SU-DHL-6 (cell line): ENCODE measurements around the gene SLC16A12.

Source experiments
- H2AFZ ChIP-seq: fragments of 200-600 bp; sonication (generic); 2 replicates; pipeline ENCODE4 v1.6.1; 2014; ENCODE audit warnings: low read depth, mild to moderate bottlenecking, moderate library complexity, mixed read lengths, antibody characterized with exemption, low read length; ENCODE audit not compliant: severe bottlenecking
- H3F3A ChIP-seq: fragments of 200-600 bp; shearing (Covaris generic); 2 replicates; pipeline ENCODE4 v1.6.0; 2016; ENCODE audit warnings: antibody characterized with exemption, mild to moderate bottlenecking; ENCODE audit not compliant: insufficient read depth
- H3K27ac ChIP-seq: fragments of 200-600 bp; sonication (generic); 2 replicates; pipeline ENCODE4 v1.5.1; 2016; ENCODE audit warnings: low read depth, mild to moderate bottlenecking, low read length, moderate library complexity, mixed read lengths
- H3K27me3 ChIP-seq: fragments of 200-600 bp; sonication (generic), shearing (Covaris generic); 2 replicates; pipeline ENCODE4 v1.6.0; 2014; ENCODE audit warnings: mild to moderate bottlenecking, low read length
- H3K36me3 ChIP-seq: fragments of 200-600 bp; sonication (generic); 2 replicates; pipeline ENCODE4 v1.6.1; 2014; ENCODE audit warnings: mild to moderate bottlenecking, low read length, mixed read lengths
- H3K4me2 ChIP-seq: fragments of 300-600, 200-600 bp; shearing (Covaris generic), sonication (generic); 2 replicates; pipeline ENCODE4 v1.6.0; 2014; ENCODE audit warnings: low read length, low read depth, mild to moderate bottlenecking; ENCODE audit not compliant: poor library complexity, severe bottlenecking
- H3K4me3 ChIP-seq: fragments of 200-600 bp; sonication (generic); 2 replicates; pipeline ENCODE4 v1.5.1; 2014; ENCODE audit warnings: antibody characterized with exemption, low read length, mild to moderate bottlenecking, mixed read lengths; ENCODE audit not compliant: insufficient read depth, poor library complexity, severe bottlenecking
- H3K79me2 ChIP-seq: fragments of 200-600 bp; sonication (generic); 2 replicates; pipeline ENCODE4 v1.6.1; 2014; ENCODE audit warnings: mild to moderate bottlenecking, low read length, moderate library complexity; ENCODE audit not compliant: insufficient read depth
- H3K9ac ChIP-seq: fragments of 200-600 bp; sonication (generic); 2 replicates; pipeline ENCODE4 v1.7.0; 2014; ENCODE audit warnings: mild to moderate bottlenecking, low read length
- H3K9me2 ChIP-seq: fragments of 200-600 bp; sonication (generic); replicated peaks from 2 replicates; pipeline ENCODE4 v1.6.1; 2014; ENCODE audit warnings: low read length; ENCODE audit not compliant: insufficient read depth
- H3K9me3 ChIP-seq: fragments of 200-600 bp; sonication (generic); 2 replicates; pipeline ENCODE4 v1.6.1; 2014; ENCODE audit warnings: low read length, mixed read lengths; ENCODE audit not compliant: insufficient read depth
- H4K20me1 ChIP-seq: fragments of 200-600 bp; sonication (generic); 2 replicates; pipeline ENCODE4 v1.6.1; 2014; ENCODE audit warnings: low read depth, mild to moderate bottlenecking, antibody characterized with exemption, low read length, moderate library complexity, mixed read lengths
- EZH2phosphoT487 ChIP-seq: fragments of 200-600 bp; sonication (generic), shearing (Covaris generic); conservative IDR thresholded peaks from 2 replicates; pipeline ENCODE4 v1.6.1; 2018; ENCODE audit warnings: mild to moderate bottlenecking, antibody characterized with exemption, low read length, moderate library complexity, mixed read lengths
- TF ChIP-seq, protein P1 (sequence below): fragments of 200-600 bp; sonication (generic); IDR thresholded peaks from one replicate; pipeline ENCODE4 v1.5.1; 2017; ENCODE audit warnings: antibody characterized with exemption, mild to moderate bottlenecking, low read length, moderate library complexity; ENCODE audit not compliant: insufficient read depth, poor library complexity, severe bottlenecking

The SLC16A12 gene

DNA sequence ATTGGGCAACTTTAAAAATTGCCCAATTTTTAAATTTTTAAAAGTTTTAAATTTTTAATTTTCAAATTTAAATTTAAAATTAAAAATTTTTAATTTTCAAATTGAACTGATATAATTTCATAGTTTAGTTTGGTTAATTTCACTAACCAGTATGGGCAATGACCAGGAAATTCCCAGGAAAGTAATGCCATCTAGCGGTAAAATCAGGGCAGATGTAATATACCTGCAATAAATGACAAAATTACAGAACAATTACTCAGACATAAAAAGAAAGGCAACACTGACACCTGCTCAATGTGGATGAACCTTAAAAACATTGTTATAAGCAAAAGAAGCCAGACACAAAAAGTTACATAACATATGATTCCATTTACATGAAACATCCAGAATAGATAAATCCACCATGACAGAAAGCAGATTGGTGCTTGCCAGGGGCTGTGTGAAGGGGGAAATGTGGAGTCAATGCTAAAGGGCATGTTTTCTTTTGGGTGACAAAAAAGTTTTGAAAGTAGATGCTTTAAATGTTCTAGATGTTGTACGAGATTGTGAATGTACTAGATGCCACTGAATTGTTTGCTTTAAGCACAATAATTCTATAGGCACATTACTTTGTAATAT is 28.6 kb upstream of the SLC16A12 start:
- TF ChIP-seq, protein P1, sequence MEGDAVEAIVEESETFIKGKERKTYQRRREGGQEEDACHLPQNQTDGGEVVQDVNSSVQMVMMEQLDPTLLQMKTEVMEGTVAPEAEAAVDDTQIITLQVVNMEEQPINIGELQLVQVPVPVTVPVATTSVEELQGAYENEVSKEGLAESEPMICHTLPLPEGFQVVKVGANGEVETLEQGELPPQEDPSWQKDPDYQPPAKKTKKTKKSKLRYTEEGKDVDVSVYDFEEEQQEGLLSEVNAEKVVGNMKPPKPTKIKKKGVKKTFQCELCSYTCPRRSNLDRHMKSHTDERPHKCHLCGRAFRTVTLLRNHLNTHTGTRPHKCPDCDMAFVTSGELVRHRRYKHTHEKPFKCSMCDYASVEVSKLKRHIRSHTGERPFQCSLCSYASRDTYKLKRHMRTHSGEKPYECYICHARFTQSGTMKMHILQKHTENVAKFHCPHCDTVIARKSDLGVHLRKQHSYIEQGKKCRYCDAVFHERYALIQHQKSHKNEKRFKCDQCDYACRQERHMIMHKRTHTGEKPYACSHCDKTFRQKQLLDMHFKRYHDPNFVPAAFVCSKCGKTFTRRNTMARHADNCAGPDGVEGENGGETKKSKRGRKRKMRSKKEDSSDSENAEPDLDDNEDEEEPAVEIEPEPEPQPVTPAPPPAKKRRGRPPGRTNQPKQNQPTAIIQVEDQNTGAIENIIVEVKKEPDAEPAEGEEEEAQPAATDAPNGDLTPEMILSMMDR: peak; percentile 71
- TF ChIP-seq EZH2phosphoT487: no peak
- Histone ChIP-seq H3K79me2 (no peaks in the 10 kb centered on the region), H4K20me1 (no peaks in the 10 kb centered on the region), H3K9ac (no peak overlapping the region), H2AFZ (no peak overlapping the region), H3F3A (no peaks in the 10 kb centered on the region), H3K36me3 (no peaks in the 10 kb centered on the region), H3K9me2 (no peaks in the 10 kb centered on the region), H3K27ac (no peak overlapping the region), H3K4me3 (no peak overlapping the region), H3K4me2 (no peak overlapping the region), H3K27me3 (no peaks in the 10 kb centered on the region), H3K9me3 (no peaks in the 10 kb centered on the region)

DNA sequence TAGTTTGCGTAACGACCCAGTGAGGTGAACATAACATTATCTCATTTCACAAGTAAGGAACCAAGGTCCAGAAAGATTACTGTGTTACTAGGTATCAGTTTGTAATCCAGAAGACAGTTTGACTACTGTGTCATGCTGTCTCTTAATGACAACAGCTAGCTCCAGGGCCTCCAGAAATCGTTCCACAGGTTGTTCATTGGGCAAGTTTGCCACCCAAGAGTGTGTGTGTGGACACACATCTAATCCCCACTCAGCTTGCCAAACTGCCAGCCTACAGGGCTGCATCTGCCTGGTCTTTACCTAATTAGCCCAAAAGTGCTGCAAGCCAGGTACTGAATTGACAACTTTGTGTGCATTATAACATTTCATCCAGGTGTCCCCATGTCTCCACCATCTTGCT is 27.9 kb upstream of the SLC16A12 start:
- no peak overlapping the region for H3K4me3 ChIP-seq
- no peak overlapping the region for H3K4me2 ChIP-seq
- no peaks in the 10 kb centered on the region for H3K9me3 ChIP-seq
- no peaks in the 10 kb centered on the region for H4K20me1 ChIP-seq
- no peaks in the 10 kb centered on the region for H3K27me3 ChIP-seq
- H3K27ac ChIP-seq: no peak overlapping the region
- no peak overlapping the region for H2AFZ ChIP-seq
- no peak overlapping the region for H3K9ac ChIP-seq
- no peaks in the 10 kb centered on the region for H3K36me3 ChIP-seq
- no peaks in the 10 kb centered on the region for H3F3A ChIP-seq
- TF ChIP-seq, protein P1: no peak
- no peak for TF ChIP-seq EZH2phosphoT487
- no peaks in the 10 kb centered on the region for H3K9me2 ChIP-seq
- H3K79me2 ChIP-seq: no peaks in the 10 kb centered on the region

DNA sequence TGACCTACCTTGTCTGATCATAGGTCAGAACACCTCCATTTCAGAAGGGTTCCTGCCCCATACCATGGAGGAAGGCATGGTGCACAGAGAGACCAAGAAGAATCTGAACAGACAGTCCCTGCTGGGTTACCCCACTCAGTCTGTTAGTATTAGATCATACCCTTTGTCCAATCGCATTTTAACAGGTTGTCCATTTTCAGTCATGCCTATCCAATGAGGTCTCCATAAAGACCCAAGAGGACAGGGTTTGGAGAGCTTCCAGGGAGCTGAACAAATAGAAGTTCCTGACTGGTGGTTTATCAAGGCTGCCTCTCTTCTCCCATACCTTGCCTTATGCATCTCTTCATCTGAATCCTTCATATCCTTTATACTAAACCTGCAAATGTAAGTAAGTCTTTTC is 21.2 kb upstream of the SLC16A12 start:
- no peak overlapping the region for H3K4me3 ChIP-seq
- no peak overlapping the region for H3K9ac ChIP-seq
- H3K9me2 ChIP-seq: no peaks in the 10 kb centered on the region
- no peaks in the 10 kb centered on the region for H4K20me1 ChIP-seq
- H3K9me3 ChIP-seq: no peaks in the 10 kb centered on the region
- H3K4me2 ChIP-seq: no peak overlapping the region
- H3F3A ChIP-seq: no peaks in the 10 kb centered on the region
- no peak overlapping the region for H2AFZ ChIP-seq
- H3K27ac ChIP-seq: no peak overlapping the region
- H3K36me3 ChIP-seq: no peaks in the 10 kb centered on the region
- H3K27me3 ChIP-seq: no peaks in the 10 kb centered on the region
- TF ChIP-seq, protein P1: no peak
- no peak for TF ChIP-seq EZH2phosphoT487
- no peaks in the 10 kb centered on the region for H3K79me2 ChIP-seq
